Dedifferentiated amniotic fluid mesenchymal stem cell (primary cell): Measurements from ENCODE around the gene MRPL52.
"Not testable (repeated sequence)": the region's sequence is repeated elsewhere in the genome, so short reads cannot be mapped to it uniquely, and the experiment has no call there.

Source experiments
- DNase-seq: peaks from one replicate; pipeline ENCODE4 v3.0.0-alpha.2; 2016; ENCODE audit errors: extremely low spot score

The MRPL52 gene

GRCh38 chr14:22808388-22809209 is 21.1 kb upstream of the MRPL52 start:
- no peak for DNase-seq

- no peak for DNase-seq
These were observed 18.0 kb upstream of the MRPL52 start for GRCh38 chr14:22811722-22812121.

DNA sequence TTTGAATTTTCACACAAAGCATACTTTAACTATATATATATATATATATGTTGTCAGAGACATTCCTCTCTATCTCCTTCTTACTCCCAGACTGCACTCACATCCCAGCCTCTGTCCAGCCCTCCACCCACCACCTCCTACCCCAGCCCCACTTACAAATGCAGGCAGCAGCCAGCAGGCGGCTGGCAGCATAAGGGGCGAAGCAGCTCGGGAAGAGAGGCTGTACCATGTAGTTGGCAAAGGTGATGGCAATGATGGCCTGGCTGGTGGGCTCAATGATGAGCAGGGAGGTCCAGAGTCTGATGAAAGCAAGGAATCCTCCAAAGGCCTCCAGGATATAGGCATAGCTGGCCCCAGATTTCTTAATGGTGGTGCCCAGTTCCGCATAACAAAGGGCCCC is 16.9 kb upstream of the MRPL52 start:
- DNase-seq, result no peak

DNA sequence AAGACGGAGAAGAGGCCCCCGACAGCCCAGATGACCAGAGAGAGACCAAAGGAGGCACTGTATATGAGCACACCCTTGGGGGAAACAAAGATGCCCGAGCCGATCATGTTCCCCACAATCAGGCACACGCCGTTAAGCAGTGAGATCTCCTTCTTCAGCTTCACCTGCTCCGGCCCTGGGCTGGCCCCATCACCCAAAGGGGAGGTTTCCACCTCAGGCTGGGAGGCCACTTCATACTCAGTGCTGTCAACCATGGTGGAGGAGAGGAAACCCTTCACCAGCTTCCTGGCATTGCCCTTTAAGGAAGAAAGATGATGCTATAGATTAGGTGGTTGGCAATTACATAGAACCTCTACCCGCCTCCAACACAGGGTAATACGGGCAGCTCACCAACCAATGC is 16.5 kb upstream of the MRPL52 start:
- DNase-seq, result no peak

GRCh38 chr14:22814373-22814772 is 15.3 kb upstream of the MRPL52 start:
- DNase-seq, result no peak

DNA sequence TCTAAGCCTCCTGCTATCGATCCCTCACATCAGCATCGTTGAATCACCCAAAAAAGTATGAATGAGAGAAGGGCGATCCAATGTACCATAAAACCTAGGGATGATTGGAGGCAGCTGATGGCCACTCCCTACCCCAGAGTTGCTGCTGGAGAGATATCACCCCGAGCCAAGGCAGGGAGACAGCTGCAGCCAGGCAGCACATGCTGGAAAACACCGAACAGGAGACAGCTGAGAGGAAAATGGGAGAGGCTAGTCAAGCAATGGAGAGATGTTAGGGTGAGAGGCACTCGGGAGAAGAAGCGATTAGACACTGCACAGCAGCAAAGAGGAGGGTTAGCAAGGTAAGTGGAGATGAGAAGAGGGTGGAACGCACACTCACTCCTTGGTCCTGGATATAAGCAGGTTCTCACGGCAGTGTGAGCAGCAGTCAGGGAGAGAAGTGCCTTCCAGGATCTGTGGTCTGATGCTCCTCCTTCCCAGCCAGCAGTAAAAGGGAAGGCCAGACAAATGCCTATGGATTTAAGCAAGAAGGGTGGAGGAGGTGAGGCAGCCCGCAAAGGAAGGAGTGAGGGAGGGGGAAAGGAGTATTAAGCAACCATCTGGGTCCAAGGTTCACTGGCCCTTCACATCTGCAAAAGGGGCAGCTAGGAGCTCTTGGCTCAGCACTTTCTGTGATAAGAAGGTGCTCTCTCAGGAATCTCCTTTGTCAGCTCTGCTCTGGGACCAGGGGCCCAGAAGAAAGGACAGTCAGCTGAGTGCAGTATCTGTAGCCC is 14.6 kb upstream of the MRPL52 start, which contains the start of gene SLC7A7:
Gene SLC7A7, minus strand, starts transcription at position 495 of the 773 bp plus-strand sequence. CDS start 2,037 bp downstream, outside the sequence.
- DNase-seq, result no peak

- peak; percentile 74 for DNase-seq
These were observed 10.3 kb upstream of the MRPL52 start for GRCh38 chr14:22819151-22819988.

GRCh38 chr14:22820731-22821130 is 9.0 kb upstream of the MRPL52 start:
- peak; percentile 39 for DNase-seq

- DNase-seq, result no peak
These were observed 8.3 kb upstream of the MRPL52 start for GRCh38 chr14:22821193-22822015.

DNA sequence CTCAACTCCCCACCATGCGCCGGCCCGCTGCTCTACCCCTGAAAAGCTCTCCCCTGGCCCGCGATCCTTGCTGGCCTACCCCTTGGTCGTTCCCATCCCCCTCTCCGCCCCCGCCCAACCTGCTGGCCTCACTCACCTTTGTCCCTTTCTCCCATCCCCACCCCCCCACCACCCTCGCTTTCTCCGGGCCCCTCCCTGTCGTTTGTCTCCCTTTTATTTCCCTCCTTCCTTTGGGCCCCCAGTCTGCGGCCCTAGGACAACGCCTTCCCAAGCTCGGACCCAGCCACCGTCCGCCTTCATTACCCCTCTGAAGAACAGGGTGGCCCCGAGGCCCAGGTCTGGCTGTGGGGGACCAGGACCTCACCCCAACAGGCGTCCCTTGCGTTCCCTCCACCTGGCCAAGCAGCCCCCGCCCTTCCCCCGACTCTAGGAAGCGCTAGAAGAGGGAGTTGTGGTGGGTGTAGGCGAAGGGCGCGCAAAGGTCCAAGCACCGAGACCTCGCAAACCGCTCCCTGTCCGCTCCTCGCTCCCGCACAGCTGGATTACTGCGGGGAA is 7.6 kb upstream of the MRPL52 start:
- DNase-seq, result no peak

DNA sequence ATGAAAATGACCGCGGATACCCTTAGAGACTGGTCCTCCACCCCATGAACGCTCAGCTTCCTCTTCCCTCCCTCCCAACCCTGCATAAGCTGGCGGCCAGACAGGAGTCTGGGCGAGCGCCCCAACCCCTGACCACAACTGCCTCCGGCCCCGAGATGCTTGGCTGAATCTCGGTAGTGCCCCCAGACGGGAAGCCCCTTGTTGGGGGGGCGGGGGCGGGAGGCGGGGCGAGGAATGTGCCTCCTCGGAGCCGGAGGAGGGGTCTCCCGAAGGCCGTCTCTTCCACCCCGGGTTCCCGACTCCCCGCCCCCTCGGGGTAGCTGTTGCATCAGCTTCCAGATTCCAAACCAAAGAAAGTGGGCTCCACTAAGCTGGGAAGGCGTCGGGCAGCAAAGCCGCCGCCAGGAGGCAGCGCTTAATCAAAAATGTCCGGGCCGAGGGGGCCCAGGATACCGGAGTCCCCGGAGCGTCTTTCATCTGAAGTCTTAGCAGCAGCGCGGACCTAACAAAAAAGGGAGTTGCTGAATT is 7.1 kb upstream of the MRPL52 start:
- peak; percentile 83 for DNase-seq

- peak; percentile 66 for DNase-seq
These were observed 4.9 kb upstream of the MRPL52 start for GRCh38 chr14:22824711-22825359.

- not testable (repeated sequence) for DNase-seq
These were observed 519 bp upstream of the MRPL52 start for GRCh38 chr14:22829076-22829660.

DNA sequence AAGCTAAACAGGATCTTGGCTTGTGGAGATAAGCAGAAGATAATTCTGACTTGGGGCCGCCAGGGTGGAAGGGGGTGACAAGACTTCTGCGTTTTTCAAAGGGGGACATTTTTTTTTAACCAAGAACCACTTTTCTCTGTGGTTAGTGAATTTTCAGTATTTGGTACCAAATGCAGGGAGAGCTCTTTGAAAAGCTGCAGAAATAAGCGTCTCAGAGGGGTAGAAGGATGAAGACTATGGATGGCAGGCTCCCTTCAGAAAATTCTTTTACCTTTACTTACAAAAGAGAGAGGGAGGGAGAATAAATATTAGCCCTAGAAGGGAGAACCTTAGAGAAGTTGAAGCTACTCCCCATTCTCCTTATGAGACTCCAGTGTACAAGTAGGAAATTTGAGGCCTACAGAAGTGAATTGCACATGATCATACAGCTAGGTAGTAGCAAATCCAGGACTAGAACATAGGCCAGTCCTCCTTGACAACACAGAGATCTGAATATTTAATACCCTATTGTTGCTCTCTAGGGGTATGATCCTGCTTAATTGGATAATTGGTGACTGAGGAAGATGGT is 840 bp downstream of the MRPL52 start:
- DNase-seq, result no peak

GRCh38 chr14:22835505-22835904 is 5.8 kb downstream of the MRPL52 start:
- DNase-seq, result no peak

GRCh38 chr14:22836301-22837113 is 6.8 kb downstream of the MRPL52 start, which contains the start of gene MMP14:
Gene MMP14, plus strand, starts transcription at chr14:22836585. Its CDS starts 233 bp downstream, at chr14:22836818.
- DNase-seq, result peak; percentile 88

DNA sequence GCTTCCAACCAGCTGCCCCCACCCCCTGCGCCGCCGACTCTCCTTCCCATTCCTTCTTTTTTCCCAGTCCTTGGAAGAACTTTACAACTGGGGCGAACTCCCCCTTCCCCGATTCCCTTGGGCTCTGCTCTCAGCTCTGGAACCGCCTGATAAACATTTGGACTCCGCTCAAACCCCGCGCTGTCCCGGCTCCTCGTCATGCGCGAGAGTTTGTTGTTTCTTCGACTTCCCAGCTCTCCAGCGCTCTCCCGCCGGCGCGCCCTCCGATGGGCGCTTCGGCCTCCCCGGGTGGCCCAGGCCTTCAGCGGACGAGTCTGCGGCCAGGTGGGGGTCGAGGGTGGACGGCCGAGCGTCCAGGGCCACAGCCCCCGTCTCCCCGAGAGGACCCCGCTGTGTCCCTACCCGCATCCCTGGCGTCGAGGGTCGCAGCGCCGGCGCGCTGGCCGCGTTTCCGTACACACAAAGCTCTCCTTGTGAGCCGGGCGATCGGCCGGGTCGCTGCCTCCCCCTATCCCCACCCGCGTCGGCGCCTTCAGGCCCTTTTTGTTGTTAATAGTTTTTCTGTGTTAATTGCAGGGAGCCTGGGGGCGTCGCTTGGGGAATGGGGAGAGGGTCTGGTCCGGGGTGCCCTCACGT is 7.5 kb downstream of the MRPL52 start:
- no peak for DNase-seq
